OCI-LY1 (cell line): ENCODE results near the gene SURF2.

Experiments used
- H2AFZ ChIP-seq: fragments of 200-600 bp; sonication (generic), shearing (Covaris generic); 2 replicates; pipeline ENCODE4 v1.6.0; 2014; ENCODE audit warnings: antibody characterized with exemption, mild to moderate bottlenecking, low read length
- H3F3A ChIP-seq: fragments of 200-600 bp; sonication (generic), shearing (Covaris generic); 2 replicates; pipeline ENCODE4 v1.6.0; 2014; ENCODE audit warnings: mild to moderate bottlenecking, antibody characterized with exemption, low read length, moderate library complexity; ENCODE audit not compliant: insufficient read depth
- H3K27ac ChIP-seq: fragments of 200-600 bp; sonication (generic); 2 replicates; pipeline ENCODE4 v1.5.1; 2014; ENCODE audit warnings: low read length, mixed run types, mild to moderate bottlenecking, low read depth; ENCODE audit not compliant: poor library complexity, severe bottlenecking
- H3K27me3 ChIP-seq: fragments of 200-600 bp; sonication (generic); 2 replicates; pipeline ENCODE4 v1.6.0; 2014; ENCODE audit warnings: antibody characterized with exemption, mild to moderate bottlenecking, low read length, moderate library complexity; ENCODE audit not compliant: insufficient read depth
- H3K36me3 ChIP-seq: fragments of 200-600 bp; sonication (generic); 2 replicates; pipeline ENCODE4 v1.6.1; 2014; ENCODE audit warnings: mild to moderate bottlenecking, antibody characterized with exemption, low read length, moderate library complexity, mixed read lengths; ENCODE audit not compliant: insufficient read depth
- H3K4me1 ChIP-seq: fragments of 200-600 bp; sonication (generic); 2 replicates; pipeline ENCODE4 v1.5.1; 2014; ENCODE audit warnings: mild to moderate bottlenecking, low read length, moderate library complexity; ENCODE audit not compliant: insufficient read depth, severe bottlenecking
- H3K4me2 ChIP-seq: fragments of 200-600 bp; sonication (generic), shearing (Covaris generic); 2 replicates; pipeline ENCODE4 v1.6.1; 2014; ENCODE audit warnings: low read length
- H3K4me3 ChIP-seq: fragments of 200-600 bp; sonication (generic); 2 replicates; pipeline ENCODE4 v1.5.1; 2014; ENCODE audit warnings: low read length, low read depth, mild to moderate bottlenecking, mixed read lengths; ENCODE audit not compliant: poor library complexity, severe bottlenecking
- H3K79me2 ChIP-seq: fragments of 200-600 bp; shearing (Covaris generic); 2 replicates; pipeline ENCODE4 v1.6.1; 2016; ENCODE audit warnings: mixed run types, low read length, mixed read lengths; ENCODE audit not compliant: insufficient read depth
- H3K9ac ChIP-seq: fragments of 200-600 bp; sonication (generic), shearing (Covaris generic); 2 replicates; pipeline ENCODE4 v1.6.1; 2014; ENCODE audit warnings: mild to moderate bottlenecking, low read length, mixed read lengths
- H3K9me2 ChIP-seq: fragments of 200-600 bp; sonication (generic), shearing (Covaris generic); 2 replicates; pipeline ENCODE4 v1.6.1; 2014; ENCODE audit warnings: low read depth, mild to moderate bottlenecking, low read length, mixed read lengths
- H3K9me3 ChIP-seq: fragments of 200-600 bp; shearing (Covaris generic); 2 replicates; pipeline ENCODE4 v1.6.1; 2014; ENCODE audit warnings: low read length, mixed read lengths
- H4K20me1 ChIP-seq: fragments of 200-600 bp; sonication (generic), shearing (Covaris generic); 2 replicates; pipeline ENCODE4 v1.6.0; 2016; ENCODE audit warnings: mild to moderate bottlenecking, low read length; ENCODE audit not compliant: insufficient read depth
- CTCF ChIP-seq: fragments of 200-600 bp; sonication (generic), shearing (Covaris generic); IDR thresholded peaks from 2 replicates; pipeline ENCODE4 v1.5.1; 2017; ENCODE audit warnings: mild to moderate bottlenecking, antibody characterized with exemption, low read length, moderate library complexity, mixed read lengths
- EZH2 ChIP-seq: fragments of 200-600 bp; sonication (generic), shearing (Covaris generic); IDR thresholded peaks from 2 replicates; pipeline ENCODE4 v1.8.0; 2017; ENCODE audit warnings: borderline replicate concordance, mixed run types, mild to moderate bottlenecking, antibody characterized with exemption, low read length, moderate library complexity, mixed read lengths

Gene SURF2

GRCh38 chr9:133346021-133346785 lies 10.1 kb upstream of the SURF2 start:
- Histone ChIP-seq H3K9ac (peak overlapping the region; percentile 91), H3F3A (peaks cover 10% of the 10 kb centered on the region; the same call in 1 of the 2 replicates), H3K4me1 (peaks cover 31% of the 10 kb centered on the region), H3K36me3 (peaks cover 76% of the 10 kb centered on the region), H3K79me2 (peaks cover 13% of the 10 kb centered on the region), H3K9me3 (no peaks in the 10 kb centered on the region), H3K4me3 (peak overlapping the region; percentile 98), H3K27me3 (no peaks in the 10 kb centered on the region), H3K27ac (no peak overlapping the region), H3K9me2 (no peaks in the 10 kb centered on the region), H2AFZ (no peak overlapping the region), H4K20me1 (no peaks in the 10 kb centered on the region), H3K4me2 (peak overlapping the region; percentile 73)
- no peak for TF ChIP-seq CTCF
- no peak for TF ChIP-seq EZH2

GRCh38 chr9:133347515-133347984 lies 8.8 kb upstream of the SURF2 start:
- Histone ChIP-seq H3K79me2 (peaks cover 13% of the 10 kb centered on the region), H3K4me3 (peak overlapping the region; percentile 98), H3K9me2 (no peaks in the 10 kb centered on the region), H3K36me3 (peaks cover 77% of the 10 kb centered on the region), H3K27ac (peak overlapping the region; percentile 85), H3K9ac (peak overlapping the region; percentile 100), H3K9me3 (no peaks in the 10 kb centered on the region), H3K4me2 (peak overlapping the region; percentile 73), H3F3A (peaks cover 16% of the 10 kb centered on the region), H3K4me1 (peaks cover 31% of the 10 kb centered on the region), H2AFZ (no peak overlapping the region), H4K20me1 (no peaks in the 10 kb centered on the region), H3K27me3 (no peaks in the 10 kb centered on the region)
- TF ChIP-seq EZH2: no peak

- H3F3A ChIP-seq: peaks cover 16% of the 10 kb centered on the region
- H3K4me2 ChIP-seq: peak within 1 kb of the TSS; percentile 100
- peak within 1 kb of the TSS; percentile 85 for H3K27ac ChIP-seq
- no peaks in the 10 kb centered on the region for H3K27me3 ChIP-seq
- H2AFZ ChIP-seq: no peak within 1 kb of the TSS
- H3K4me1 ChIP-seq: peaks cover 31% of the 10 kb centered on the region
- no peaks in the 10 kb centered on the region for H3K9me2 ChIP-seq
- H3K9me3 ChIP-seq: no peaks in the 10 kb centered on the region
- TF ChIP-seq CTCF (no peak), EZH2 (no peak)
- H3K36me3 ChIP-seq: peaks cover 79% of the 10 kb centered on the region
- H3K79me2 ChIP-seq: peaks cover 13% of the 10 kb centered on the region
- peak within 1 kb of the TSS; percentile 100 for H3K9ac ChIP-seq
- H3K4me3 ChIP-seq: peak within 1 kb of the TSS; percentile 98
- no peaks in the 10 kb centered on the region for H4K20me1 ChIP-seq
Measured at GRCh38 chr9:133347985-133348717, 8.2 kb upstream of the SURF2 start, which contains the start of the genes MED22 and RPL7A. Gene MED22, minus strand, starts transcription at chr9:133348131. Its CDS starts 1,469 bp downstream, at chr9:133346662. Gene RPL7A, plus strand, starts transcription at chr9:133348218. Its CDS starts 26 bp downstream, at chr9:133348244.
